GM12891 (cell line): ENCODE results near the gene SPTBN5.

ENCODE experiments used
- DNase-seq: peaks from one replicate; pipeline ENCODE4 v3.0.0; 2011; ENCODE audit warnings: low spot score; ENCODE audit not compliant: insufficient read length
- FAIRE-seq: peaks from 2 replicates; lab custom pipeline; 2011; peaks lifted over from hg19 to GRCh38; lab: Jason Lieb, UNC
- PAX5 ChIP-seq: IDR thresholded peaks from 2 replicates; pipeline ENCODE4 v1.6.1; 2011; ENCODE audit warnings: low read length, moderate library complexity, mild to moderate bottlenecking; ENCODE audit not compliant: insufficient read depth, severe bottlenecking
- POLR2A ChIP-seq: IDR thresholded peaks from 2 replicates; pipeline ENCODE4 v1.6.1; 2011; ENCODE audit warnings: low read depth, low read length, control low read depth
- POLR2AphosphoS5 ChIP-seq: IDR thresholded peaks from 2 replicates; pipeline ENCODE4 v1.6.1; 2011; ENCODE audit warnings: low read depth, low read length, control low read depth
- POU2F2 ChIP-seq: IDR thresholded peaks from 2 replicates; pipeline ENCODE4 v1.6.1; 2011; ENCODE audit warnings: low read depth, mild to moderate bottlenecking, control low read depth, low read length, moderate library complexity
- SPI1 ChIP-seq: IDR thresholded peaks from 2 replicates; pipeline ENCODE4 v1.6.1; 2011; ENCODE audit warnings: low read depth, low read length, control low read depth
- TAF1 ChIP-seq: IDR thresholded peaks from 2 replicates; pipeline ENCODE4 v1.6.1; 2011; ENCODE audit warnings: low read depth, low read length, control low read depth

SPTBN5 gene

DNA sequence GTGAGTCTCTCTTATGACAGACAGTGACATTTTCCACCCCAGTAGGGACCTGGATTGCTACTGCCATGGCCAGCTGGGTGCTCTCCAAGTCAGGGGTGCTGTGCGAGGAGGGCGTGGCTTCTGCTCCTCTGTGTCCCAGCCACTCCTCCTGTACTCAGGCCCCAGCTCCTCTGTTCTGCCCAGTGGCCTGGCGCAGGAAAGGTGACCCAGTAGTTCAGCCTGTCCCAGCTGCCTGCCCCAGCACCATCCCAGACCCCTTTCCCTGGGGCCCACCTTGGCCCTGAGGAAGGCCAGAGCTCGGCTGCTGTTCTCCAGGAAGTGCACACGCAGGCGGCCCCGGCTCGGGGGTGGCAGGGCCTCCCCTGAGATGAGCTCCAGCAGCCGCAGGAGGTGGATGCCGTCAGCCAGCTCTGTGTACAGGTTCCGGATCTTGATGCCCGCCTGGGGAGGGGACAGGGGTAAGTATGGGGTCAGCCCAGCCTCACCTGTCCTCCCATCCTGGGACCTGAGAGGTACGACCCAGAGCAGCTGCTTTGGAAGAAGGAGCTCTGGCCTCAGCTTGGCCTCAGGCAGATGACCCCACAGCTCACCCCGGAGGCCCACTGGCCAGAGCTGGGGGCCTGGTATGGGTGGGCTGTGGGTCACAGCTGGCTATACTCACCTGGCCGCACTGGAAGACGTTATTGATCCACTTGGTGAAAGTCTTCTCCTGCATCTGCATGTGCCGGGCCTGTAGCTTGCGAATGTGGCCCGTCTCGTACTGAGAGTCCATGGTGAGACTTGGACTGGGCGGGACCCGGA, 1.0 kb downstream of the SPTBN5 start:
- FAIRE-seq (no peak), DNase-seq (no peak)
- TF ChIP-seq SPI1 (no peak), PAX5 (no peak), TAF1 (no peak), POU2F2 (no peak), POLR2A (no peak), POLR2AphosphoS5 (no peak)

DNA sequence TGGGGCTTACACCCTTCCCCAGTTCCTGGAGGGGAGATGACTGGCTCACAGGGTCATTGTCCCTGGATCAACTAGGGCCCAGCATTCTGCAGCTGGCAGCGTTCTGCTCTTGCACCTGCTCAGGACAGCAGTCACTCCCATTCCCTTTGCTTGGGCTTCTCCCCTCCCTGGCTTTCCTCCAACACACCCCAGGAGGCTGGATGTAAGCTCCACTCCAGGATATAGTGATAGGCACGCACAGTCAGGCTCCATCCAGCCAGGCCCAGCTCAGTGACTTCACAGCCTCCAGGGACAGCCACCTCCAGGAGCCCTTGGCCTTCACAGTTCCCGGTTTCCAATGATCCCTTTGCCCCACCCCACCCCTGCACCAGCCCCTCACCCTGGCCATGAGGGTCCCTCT, 1.9 kb downstream of the SPTBN5 start:
- TF ChIP-seq POLR2AphosphoS5 (no peak), PAX5 (no peak), POU2F2 (no peak), POLR2A (no peak), SPI1 (no peak), TAF1 (no peak)
- FAIRE-seq (no peak), DNase-seq (no peak)

GRCh38 chr15:41891226-41891625, 2.6 kb downstream of the SPTBN5 start:
- DNase-seq (no peak), FAIRE-seq (no peak)
- TF ChIP-seq POU2F2, result no peak
- TF ChIP-seq POLR2A, result no peak
- no peak for TF ChIP-seq PAX5
- TF ChIP-seq TAF1, result no peak
- TF ChIP-seq POLR2AphosphoS5, result no peak
- no peak for TF ChIP-seq SPI1

GRCh38 chr15:41890050-41890690, 3.7 kb downstream of the SPTBN5 start:
- FAIRE-seq (no peak), DNase-seq (no peak)
- TF ChIP-seq POLR2A, result no peak
- TF ChIP-seq TAF1, result no peak
- no peak for TF ChIP-seq PAX5
- no peak for TF ChIP-seq POLR2AphosphoS5
- TF ChIP-seq POU2F2, result no peak
- no peak for TF ChIP-seq SPI1

DNA sequence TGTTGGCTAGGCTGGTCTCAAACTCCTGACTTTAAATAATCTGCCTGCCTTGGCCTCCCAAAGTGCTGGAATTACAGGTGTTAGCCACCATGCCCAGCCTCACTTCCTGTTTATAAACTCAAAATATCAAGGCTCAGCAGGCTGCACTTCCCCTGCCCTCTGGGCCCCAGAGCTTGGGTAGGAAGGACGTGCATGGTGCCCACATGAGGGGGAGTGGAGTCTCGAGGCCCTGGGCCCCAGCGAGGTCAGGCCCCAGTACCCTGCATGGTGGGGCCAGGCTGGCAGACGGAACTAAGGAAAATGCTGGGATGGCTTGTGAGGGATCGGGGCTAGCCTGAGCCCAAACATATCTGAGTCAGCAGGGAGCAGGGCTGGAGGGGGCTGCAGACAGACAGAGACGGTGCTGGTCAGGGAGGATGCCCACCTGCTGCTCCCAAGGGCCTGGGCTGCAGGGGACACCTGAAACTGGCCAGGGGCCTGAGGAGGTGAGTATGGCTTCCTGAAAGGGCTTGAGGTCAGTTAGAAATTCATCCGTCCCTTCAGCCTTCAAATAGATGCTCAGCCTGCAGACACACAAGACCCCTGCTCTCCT, 5.1 kb downstream of the SPTBN5 start:
- no peak for FAIRE-seq
- peak; percentile 33; the same call in 1 of the 2 replicates for TF ChIP-seq SPI1
- no peak for TF ChIP-seq TAF1
- no peak for DNase-seq

DNA sequence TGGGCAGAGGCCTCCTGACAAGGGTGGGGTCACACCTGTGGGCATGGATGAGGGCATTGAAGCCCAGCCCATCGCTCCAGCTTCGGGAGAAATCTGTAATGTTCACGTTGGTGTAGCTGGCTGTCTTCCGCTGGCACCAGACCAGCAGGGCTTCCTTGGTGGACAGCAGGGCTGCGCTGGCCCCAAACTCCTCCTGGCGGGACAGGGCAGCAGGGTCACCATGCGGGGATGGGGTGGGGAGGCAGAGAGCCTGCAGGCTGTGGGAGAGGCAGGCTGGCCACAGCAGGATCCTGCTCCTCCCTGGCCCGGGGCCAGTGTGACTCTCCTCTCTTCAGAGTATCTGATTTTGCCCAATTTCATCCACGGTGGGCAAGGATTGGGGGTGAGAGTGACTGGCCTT, 6.0 kb downstream of the SPTBN5 start:
- DNase-seq (no peak), FAIRE-seq (no peak)
- TF ChIP-seq POLR2A, result no peak
- TF ChIP-seq POU2F2, result no peak
- TF ChIP-seq POLR2AphosphoS5, result no peak
- TF ChIP-seq PAX5, result no peak
- no peak for TF ChIP-seq SPI1
- no peak for TF ChIP-seq TAF1

GRCh38 chr15:41887161-41887560, 6.7 kb downstream of the SPTBN5 start:
- no peak for DNase-seq
- no peak for TF ChIP-seq POLR2AphosphoS5
- no peak for TF ChIP-seq SPI1
- TF ChIP-seq PAX5, result no peak
- TF ChIP-seq TAF1, result no peak
- TF ChIP-seq POLR2A, result no peak
- no peak for TF ChIP-seq POU2F2

DNA sequence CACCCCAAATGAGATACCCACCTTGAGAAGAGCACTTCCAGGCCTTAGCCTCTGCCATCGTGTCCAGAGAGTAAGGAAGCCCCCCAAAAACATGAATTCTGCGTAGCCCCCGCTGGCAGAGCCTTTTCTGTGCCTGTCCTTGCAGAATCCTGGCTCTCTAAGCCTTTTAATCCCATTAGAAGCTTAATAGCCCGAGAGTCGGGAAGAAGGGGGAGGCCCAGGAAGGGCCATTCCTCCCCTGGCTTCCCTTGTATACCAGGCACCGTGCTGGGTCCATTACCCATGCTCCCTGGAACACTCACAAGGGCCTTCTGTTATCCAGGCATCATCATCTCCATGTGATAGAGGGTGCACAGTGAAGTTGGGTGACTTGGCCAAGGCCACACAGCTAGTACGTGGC, 7.1 kb downstream of the SPTBN5 start:
- TF ChIP-seq POLR2AphosphoS5 (no peak), POLR2A (no peak), POU2F2 (no peak), PAX5 (no peak), SPI1 (no peak)
- FAIRE-seq (no peak), DNase-seq (no peak)

More at GRCh38 chr15:41887161-41887560, 6.7 kb downstream of the SPTBN5 start:
- no peak for FAIRE-seq

DNA sequence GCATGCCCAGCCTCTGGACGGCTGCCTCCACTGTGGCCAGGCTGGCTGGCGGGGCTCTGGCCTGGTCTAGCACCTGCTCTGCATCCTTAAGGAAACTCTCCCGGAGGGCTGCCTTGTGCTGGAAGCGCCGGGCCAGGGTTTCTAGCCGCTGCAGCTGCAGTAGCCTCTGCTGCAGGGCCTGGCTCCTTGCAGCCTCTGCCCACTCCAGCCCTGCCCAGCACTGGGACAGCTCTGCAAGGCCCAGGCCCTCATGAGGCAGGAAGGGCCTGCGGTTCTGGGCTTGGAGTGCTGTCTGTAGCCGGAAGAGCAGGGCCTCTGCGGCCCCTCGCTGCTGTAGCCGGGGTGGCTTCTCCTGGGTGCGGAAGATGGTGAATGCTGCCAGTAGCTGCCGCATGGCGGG, 8.0 kb downstream of the SPTBN5 start:
- TF ChIP-seq POU2F2, result no peak
- no peak for TF ChIP-seq POLR2A
- no peak for TF ChIP-seq TAF1
- no peak for TF ChIP-seq PAX5
- TF ChIP-seq SPI1, result no peak
- TF ChIP-seq POLR2AphosphoS5, result no peak
- no peak for FAIRE-seq
- no peak for DNase-seq

DNA sequence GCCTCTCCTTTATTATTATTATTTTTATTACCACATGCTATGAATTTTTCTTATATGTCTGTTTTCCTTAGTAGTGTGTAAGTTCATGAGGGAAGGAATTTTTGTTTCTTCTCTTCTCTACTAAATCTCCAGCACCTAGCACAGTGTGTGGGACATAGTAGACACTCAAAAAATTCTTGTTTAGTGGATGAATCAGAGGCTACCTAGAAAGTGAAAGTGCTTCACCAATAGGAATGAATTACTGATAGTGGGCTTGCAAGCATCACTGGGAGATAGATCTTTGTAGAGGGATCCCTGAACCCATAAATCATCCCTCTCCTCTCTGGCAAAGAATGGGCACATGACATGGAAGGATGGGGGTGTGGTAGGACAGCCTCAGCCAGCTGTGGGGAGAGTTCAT, 8.5 kb downstream of the SPTBN5 start:
- DNase-seq (no peak), FAIRE-seq (no peak)
- TF ChIP-seq SPI1 (no peak), POLR2AphosphoS5 (no peak), PAX5 (no peak), POLR2A (no peak), POU2F2 (no peak), TAF1 (no peak)
